SK-N-SH (cell line): ENCODE measurements around the gene ARFRP1.

ENCODE experiments used
- POLR2AphosphoS5 ChIP-seq: IDR thresholded peaks from 2 replicates; pipeline ENCODE4 v1.6.1; 2012; ENCODE audit warnings: low read depth, low read length
- TF ChIP-seq, protein P1 (sequence below): fragments of 200-600 bp; sonication (generic); IDR thresholded peaks from 2 replicates; pipeline ENCODE4 v1.6.1; 2017; ENCODE audit warnings: antibody characterized with exemption, mild to moderate bottlenecking, moderate library complexity

DNA sequence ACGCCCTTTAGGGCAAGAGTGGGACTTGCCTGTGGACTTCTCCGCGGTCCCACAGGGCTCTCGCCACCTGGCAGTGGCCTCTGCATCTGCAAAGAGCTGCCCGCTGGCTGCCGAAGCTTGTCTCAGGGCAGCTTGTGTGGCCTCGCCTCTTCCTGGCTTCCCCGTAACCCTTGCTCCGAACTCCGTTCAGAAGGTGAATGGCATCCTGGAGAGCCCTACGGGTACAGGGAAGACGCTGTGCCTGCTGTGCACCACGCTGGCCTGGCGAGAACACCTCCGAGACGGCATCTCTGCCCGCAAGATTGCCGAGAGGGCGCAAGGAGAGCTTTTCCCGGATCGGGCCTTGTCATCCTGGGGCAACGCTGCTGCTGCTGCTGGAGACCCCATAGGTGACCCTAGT lies 46.7 kb downstream of the ARFRP1 start:
- TF ChIP-seq, protein P1, sequence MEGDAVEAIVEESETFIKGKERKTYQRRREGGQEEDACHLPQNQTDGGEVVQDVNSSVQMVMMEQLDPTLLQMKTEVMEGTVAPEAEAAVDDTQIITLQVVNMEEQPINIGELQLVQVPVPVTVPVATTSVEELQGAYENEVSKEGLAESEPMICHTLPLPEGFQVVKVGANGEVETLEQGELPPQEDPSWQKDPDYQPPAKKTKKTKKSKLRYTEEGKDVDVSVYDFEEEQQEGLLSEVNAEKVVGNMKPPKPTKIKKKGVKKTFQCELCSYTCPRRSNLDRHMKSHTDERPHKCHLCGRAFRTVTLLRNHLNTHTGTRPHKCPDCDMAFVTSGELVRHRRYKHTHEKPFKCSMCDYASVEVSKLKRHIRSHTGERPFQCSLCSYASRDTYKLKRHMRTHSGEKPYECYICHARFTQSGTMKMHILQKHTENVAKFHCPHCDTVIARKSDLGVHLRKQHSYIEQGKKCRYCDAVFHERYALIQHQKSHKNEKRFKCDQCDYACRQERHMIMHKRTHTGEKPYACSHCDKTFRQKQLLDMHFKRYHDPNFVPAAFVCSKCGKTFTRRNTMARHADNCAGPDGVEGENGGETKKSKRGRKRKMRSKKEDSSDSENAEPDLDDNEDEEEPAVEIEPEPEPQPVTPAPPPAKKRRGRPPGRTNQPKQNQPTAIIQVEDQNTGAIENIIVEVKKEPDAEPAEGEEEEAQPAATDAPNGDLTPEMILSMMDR = no peak
- TF ChIP-seq POLR2AphosphoS5 = no peak
